GM23338 (cell line): ENCODE measurements around the gene ADGRG1. TPM values are rescaled to one million over a fixed set of nuclear protein-coding genes. Genes with fewer than 3 reads are reported as not detected.

Experiments used
- ATAC-seq: fragments of 200-7000 bp; cut with Tn5 transposase; 3 replicates; pipeline ENCODE4 v1.9.1; 2020
- DNase-seq: peaks from one replicate; pipeline ENCODE4 v3.0.0-alpha.2; 2015; ENCODE audit warnings: low spot score
- H2AFZ ChIP-seq: fragments of 200-600 bp; sonication (generic); 2 replicates; pipeline ENCODE4 v1.8.0; 2016; ENCODE audit warnings: antibody characterized with exemption, mild to moderate bottlenecking, moderate library complexity
- H3F3A ChIP-seq: fragments of 200-600 bp; sonication (generic); replicated peaks from 2 replicates; pipeline ENCODE4 v1.8.0; 2017; ENCODE audit warnings: antibody characterized with exemption, mixed run types, low read depth
- H3K27ac ChIP-seq: fragments of 200-600 bp; sonication (generic); 2 replicates; pipeline ENCODE4 v1.6.1; 2016; ENCODE audit warnings: low read depth
- H3K27me3 ChIP-seq: fragments of 200-600 bp; sonication (generic); 2 replicates; pipeline ENCODE4 v1.8.0; 2016; ENCODE audit warnings: mild to moderate bottlenecking, mixed run types, moderate library complexity; ENCODE audit not compliant: insufficient read depth
- H3K36me3 ChIP-seq: fragments of 200-600 bp; sonication (generic); 2 replicates; pipeline ENCODE4 v1.8.0; 2016; ENCODE audit warnings: mild to moderate bottlenecking; ENCODE audit not compliant: insufficient read depth
- H3K4me1 ChIP-seq: fragments of 200-600 bp; sonication (generic); 2 replicates; pipeline ENCODE4 v1.8.0; 2016; ENCODE audit warnings: mild to moderate bottlenecking, moderate library complexity; ENCODE audit not compliant: insufficient read depth
- H3K4me2 ChIP-seq: fragments of 200-600 bp; sonication (generic); 2 replicates; pipeline ENCODE4 v1.7.1; 2017; ENCODE audit warnings: mixed run types
- H3K4me3 ChIP-seq: fragments of 200-600 bp; sonication (generic); 2 replicates; pipeline ENCODE4 v1.6.1; 2016; ENCODE audit warnings: mixed run types
- H3K79me2 ChIP-seq: fragments of 200-600 bp; sonication (generic); replicated peaks from 2 replicates; pipeline ENCODE4 v1.8.0; 2017; ENCODE audit warnings: mild to moderate bottlenecking; ENCODE audit not compliant: insufficient read depth
- H3K9me2 ChIP-seq: fragments of 200-600 bp; sonication (generic); 2 replicates; pipeline ENCODE4 v1.8.0; 2017; ENCODE audit not compliant: insufficient read depth
- H4K20me1 ChIP-seq: fragments of 200-600 bp; sonication (generic); replicated peaks from 2 replicates; pipeline ENCODE4 v1.8.0; 2017; ENCODE audit warnings: mild to moderate bottlenecking; ENCODE audit not compliant: insufficient read depth
- H3K27ac Mint-ChIP-seq: 2 replicates; pipeline ENCODE4 v1.8.0; 2020; ENCODE audit warnings: inconsistent platforms, mild to moderate bottlenecking, moderate library complexity, mixed read lengths
- H3K27me3 Mint-ChIP-seq: 3 replicates; pipeline ENCODE4 v1.8.0; 2022; ENCODE audit warnings: low read depth, mild to moderate bottlenecking, moderate library complexity, mixed read lengths, inconsistent platforms; ENCODE audit not compliant: insufficient read depth, poor library complexity
- H3K36me3 Mint-ChIP-seq: 3 replicates; pipeline ENCODE4 v1.8.0; 2021; ENCODE audit warnings: low read depth, mild to moderate bottlenecking, inconsistent platforms, moderate library complexity, mixed read lengths
- H3K4me1 Mint-ChIP-seq: 3 replicates; pipeline ENCODE4 v1.8.0; 2020; ENCODE audit warnings: mild to moderate bottlenecking, inconsistent platforms, mixed read lengths
- H3K4me3 Mint-ChIP-seq: 3 replicates; pipeline ENCODE4 v1.8.0; 2021; ENCODE audit warnings: moderate library complexity, mild to moderate bottlenecking, inconsistent platforms, mixed read lengths
- H3K9me3 Mint-ChIP-seq: 3 replicates; pipeline ENCODE4 v1.8.0; 2020; ENCODE audit warnings: moderate library complexity, mild to moderate bottlenecking, inconsistent platforms, mixed read lengths
- CREB1 ChIP-seq: fragments of 250-450 bp; sonication (Bioruptor Pico); IDR thresholded peaks from 2 replicates; pipeline ENCODE4 v1.5.0; 2020; ENCODE audit warnings: low read depth, mild to moderate bottlenecking, moderate library complexity
- EZH2 ChIP-seq: fragments of 200-600 bp; sonication (generic); IDR thresholded peaks from one replicate; pipeline ENCODE4 v1.8.0; 2017; ENCODE audit warnings: antibody characterized with exemption, mild to moderate bottlenecking, low read depth; ENCODE audit not compliant: unreplicated experiment
- EZH2phosphoT487 ChIP-seq: fragments of 200-600 bp; sonication (generic); IDR thresholded peaks from one replicate; pipeline ENCODE4 v1.8.1; 2018; ENCODE audit warnings: antibody characterized with exemption; ENCODE audit not compliant: unreplicated experiment
- JUNB ChIP-seq: IDR thresholded peaks from one replicate; pipeline ENCODE4 v1.6.1; 2016; ENCODE audit warnings: antibody characterized with exemption; ENCODE audit not compliant: unreplicated experiment
- NANOG ChIP-seq: IDR thresholded peaks from 2 replicates; pipeline ENCODE4 v1.6.1; 2016; ENCODE audit warnings: antibody characterized with exemption, borderline replicate concordance
- POLR2AphosphoS5 ChIP-seq: IDR thresholded peaks from 2 replicates; pipeline ENCODE4 v1.6.1; 2016; ENCODE audit warnings: antibody characterized with exemption, low read depth
- STAT1 ChIP-seq: IDR thresholded peaks from one replicate; pipeline ENCODE4 v1.6.1; 2016; ENCODE audit warnings: antibody characterized with exemption; ENCODE audit not compliant: unreplicated experiment
- ZNF114 ChIP-seq: fragments of 250-450 bp; sonication (Bioruptor Pico); IDR thresholded peaks from 2 replicates; pipeline ENCODE4 v1.5.0; 2020; ENCODE audit warnings: mild to moderate bottlenecking, moderate library complexity
- ZNF331 ChIP-seq: fragments of 250-450 bp; sonication (Bioruptor Pico); IDR thresholded peaks from 2 replicates; pipeline ENCODE4 v1.5.0; 2020; ENCODE audit warnings: low read depth, mild to moderate bottlenecking, moderate library complexity
- polyA plus RNA-seq: library from polyadenylated mRNA; unstranded; fragments of >200 nt; fragmentation: Nextera tagmentation; extraction: Ambion mirVana; gene quantifications from 2 replicates; pipeline ENCODE4 v1.2.1, GENCODE V29; 2016
- total RNA-seq: library from RNA; depleted of rRNA; stranded (reverse); fragments of >200 nt; shearing (Covaris generic); gene quantifications from 2 replicates; pipeline ENCODE4 v1.2.3, GENCODE V29; 2014
- TF ChIP-seq, protein P1 (sequence below): IDR thresholded peaks from one replicate; pipeline ENCODE4 v1.6.1; 2018; ENCODE audit warnings: antibody characterized with exemption; ENCODE audit not compliant: unreplicated experiment
- TF ChIP-seq, protein P2 (sequence below), 2 experiments: fragments of 200-600 bp in 1 of 2; sonication (generic) in 1 of 2; conservative IDR thresholded peaks; 2 replicates each; pipeline versions ENCODE4 v1.5.1 to v1.6.1; 2016 to 2017; ENCODE audit warnings: antibody characterized with exemption in 2 of 2, low read depth in 2 of 2, mild to moderate bottlenecking in 2 of 2, moderate library complexity in 1 of 2
- TF ChIP-seq, protein P3 (sequence below): IDR thresholded peaks from 2 replicates; pipeline ENCODE4 v1.6.1; 2016; ENCODE audit warnings: antibody characterized with exemption
- TF ChIP-seq, protein P4 (sequence below): fragments of 250-450 bp; sonication (Bioruptor Pico); IDR thresholded peaks from 2 replicates; pipeline ENCODE4 v1.5.0; 2020; ENCODE audit warnings: mild to moderate bottlenecking, moderate library complexity

Gene ADGRG1
- total and polyA plus RNA-seq, 2 experiments from 2014 or later = 0.14 to 0.47 TPM

DNA sequence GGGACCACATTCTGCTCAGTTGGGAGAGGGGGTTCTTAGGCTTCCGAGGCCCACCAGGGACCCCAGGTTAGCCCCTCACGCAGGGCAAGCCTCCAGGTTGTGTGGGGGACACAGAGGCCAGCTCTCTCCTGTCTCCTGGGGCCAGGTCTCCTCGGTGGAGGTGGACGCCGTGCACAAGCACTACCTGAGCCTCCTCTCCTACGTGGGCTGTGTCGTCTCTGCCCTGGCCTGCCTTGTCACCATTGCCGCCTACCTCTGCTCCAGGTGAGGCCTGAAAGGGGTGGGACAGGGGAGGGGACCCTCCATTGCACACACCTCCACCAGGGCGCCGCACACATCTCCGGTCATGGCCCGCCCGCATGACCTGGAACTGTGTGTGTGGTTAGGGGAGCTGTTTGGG, 28.8 kb downstream of the ADGRG1 start:
- H3K27me3 Mint-ChIP-seq = peaks cover 6% of the 10 kb centered on the region
- no peaks in the 10 kb centered on the region for H3K36me3 ChIP-seq
- H3K4me1 Mint-ChIP-seq = no peaks in the 10 kb centered on the region
- H3K79me2 ChIP-seq = no peaks in the 10 kb centered on the region
- no peak overlapping the region for H2AFZ ChIP-seq
- ATAC-seq (no peak), DNase-seq (no peak)
- no peak for TF ChIP-seq EZH2
- TF ChIP-seq, protein P1, sequence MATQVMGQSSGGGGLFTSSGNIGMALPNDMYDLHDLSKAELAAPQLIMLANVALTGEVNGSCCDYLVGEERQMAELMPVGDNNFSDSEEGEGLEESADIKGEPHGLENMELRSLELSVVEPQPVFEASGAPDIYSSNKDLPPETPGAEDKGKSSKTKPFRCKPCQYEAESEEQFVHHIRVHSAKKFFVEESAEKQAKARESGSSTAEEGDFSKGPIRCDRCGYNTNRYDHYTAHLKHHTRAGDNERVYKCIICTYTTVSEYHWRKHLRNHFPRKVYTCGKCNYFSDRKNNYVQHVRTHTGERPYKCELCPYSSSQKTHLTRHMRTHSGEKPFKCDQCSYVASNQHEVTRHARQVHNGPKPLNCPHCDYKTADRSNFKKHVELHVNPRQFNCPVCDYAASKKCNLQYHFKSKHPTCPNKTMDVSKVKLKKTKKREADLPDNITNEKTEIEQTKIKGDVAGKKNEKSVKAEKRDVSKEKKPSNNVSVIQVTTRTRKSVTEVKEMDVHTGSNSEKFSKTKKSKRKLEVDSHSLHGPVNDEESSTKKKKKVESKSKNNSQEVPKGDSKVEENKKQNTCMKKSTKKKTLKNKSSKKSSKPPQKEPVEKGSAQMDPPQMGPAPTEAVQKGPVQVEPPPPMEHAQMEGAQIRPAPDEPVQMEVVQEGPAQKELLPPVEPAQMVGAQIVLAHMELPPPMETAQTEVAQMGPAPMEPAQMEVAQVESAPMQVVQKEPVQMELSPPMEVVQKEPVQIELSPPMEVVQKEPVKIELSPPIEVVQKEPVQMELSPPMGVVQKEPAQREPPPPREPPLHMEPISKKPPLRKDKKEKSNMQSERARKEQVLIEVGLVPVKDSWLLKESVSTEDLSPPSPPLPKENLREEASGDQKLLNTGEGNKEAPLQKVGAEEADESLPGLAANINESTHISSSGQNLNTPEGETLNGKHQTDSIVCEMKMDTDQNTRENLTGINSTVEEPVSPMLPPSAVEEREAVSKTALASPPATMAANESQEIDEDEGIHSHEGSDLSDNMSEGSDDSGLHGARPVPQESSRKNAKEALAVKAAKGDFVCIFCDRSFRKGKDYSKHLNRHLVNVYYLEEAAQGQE = no peak
- TF ChIP-seq, protein P2, sequence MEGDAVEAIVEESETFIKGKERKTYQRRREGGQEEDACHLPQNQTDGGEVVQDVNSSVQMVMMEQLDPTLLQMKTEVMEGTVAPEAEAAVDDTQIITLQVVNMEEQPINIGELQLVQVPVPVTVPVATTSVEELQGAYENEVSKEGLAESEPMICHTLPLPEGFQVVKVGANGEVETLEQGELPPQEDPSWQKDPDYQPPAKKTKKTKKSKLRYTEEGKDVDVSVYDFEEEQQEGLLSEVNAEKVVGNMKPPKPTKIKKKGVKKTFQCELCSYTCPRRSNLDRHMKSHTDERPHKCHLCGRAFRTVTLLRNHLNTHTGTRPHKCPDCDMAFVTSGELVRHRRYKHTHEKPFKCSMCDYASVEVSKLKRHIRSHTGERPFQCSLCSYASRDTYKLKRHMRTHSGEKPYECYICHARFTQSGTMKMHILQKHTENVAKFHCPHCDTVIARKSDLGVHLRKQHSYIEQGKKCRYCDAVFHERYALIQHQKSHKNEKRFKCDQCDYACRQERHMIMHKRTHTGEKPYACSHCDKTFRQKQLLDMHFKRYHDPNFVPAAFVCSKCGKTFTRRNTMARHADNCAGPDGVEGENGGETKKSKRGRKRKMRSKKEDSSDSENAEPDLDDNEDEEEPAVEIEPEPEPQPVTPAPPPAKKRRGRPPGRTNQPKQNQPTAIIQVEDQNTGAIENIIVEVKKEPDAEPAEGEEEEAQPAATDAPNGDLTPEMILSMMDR (conservative IDR thresholded peaks at IDR 0.05; ENCODE audit: low read depth in 2 of 2) = no peak
- TF ChIP-seq NANOG = no peak
- TF ChIP-seq ZNF331 = no peak
- no peak for TF ChIP-seq POLR2AphosphoS5
- TF ChIP-seq, protein P3, sequence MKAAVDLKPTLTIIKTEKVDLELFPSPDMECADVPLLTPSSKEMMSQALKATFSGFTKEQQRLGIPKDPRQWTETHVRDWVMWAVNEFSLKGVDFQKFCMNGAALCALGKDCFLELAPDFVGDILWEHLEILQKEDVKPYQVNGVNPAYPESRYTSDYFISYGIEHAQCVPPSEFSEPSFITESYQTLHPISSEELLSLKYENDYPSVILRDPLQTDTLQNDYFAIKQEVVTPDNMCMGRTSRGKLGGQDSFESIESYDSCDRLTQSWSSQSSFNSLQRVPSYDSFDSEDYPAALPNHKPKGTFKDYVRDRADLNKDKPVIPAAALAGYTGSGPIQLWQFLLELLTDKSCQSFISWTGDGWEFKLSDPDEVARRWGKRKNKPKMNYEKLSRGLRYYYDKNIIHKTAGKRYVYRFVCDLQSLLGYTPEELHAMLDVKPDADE = no peak
- no peak for TF ChIP-seq EZH2phosphoT487
- TF ChIP-seq CREB1 (CRISPR knock-in tag) = no peak
- TF ChIP-seq ZNF114 (CRISPR knock-in tag) = no peak
- no peak for TF ChIP-seq JUNB
- no peak for TF ChIP-seq STAT1
- TF ChIP-seq, protein P4, sequence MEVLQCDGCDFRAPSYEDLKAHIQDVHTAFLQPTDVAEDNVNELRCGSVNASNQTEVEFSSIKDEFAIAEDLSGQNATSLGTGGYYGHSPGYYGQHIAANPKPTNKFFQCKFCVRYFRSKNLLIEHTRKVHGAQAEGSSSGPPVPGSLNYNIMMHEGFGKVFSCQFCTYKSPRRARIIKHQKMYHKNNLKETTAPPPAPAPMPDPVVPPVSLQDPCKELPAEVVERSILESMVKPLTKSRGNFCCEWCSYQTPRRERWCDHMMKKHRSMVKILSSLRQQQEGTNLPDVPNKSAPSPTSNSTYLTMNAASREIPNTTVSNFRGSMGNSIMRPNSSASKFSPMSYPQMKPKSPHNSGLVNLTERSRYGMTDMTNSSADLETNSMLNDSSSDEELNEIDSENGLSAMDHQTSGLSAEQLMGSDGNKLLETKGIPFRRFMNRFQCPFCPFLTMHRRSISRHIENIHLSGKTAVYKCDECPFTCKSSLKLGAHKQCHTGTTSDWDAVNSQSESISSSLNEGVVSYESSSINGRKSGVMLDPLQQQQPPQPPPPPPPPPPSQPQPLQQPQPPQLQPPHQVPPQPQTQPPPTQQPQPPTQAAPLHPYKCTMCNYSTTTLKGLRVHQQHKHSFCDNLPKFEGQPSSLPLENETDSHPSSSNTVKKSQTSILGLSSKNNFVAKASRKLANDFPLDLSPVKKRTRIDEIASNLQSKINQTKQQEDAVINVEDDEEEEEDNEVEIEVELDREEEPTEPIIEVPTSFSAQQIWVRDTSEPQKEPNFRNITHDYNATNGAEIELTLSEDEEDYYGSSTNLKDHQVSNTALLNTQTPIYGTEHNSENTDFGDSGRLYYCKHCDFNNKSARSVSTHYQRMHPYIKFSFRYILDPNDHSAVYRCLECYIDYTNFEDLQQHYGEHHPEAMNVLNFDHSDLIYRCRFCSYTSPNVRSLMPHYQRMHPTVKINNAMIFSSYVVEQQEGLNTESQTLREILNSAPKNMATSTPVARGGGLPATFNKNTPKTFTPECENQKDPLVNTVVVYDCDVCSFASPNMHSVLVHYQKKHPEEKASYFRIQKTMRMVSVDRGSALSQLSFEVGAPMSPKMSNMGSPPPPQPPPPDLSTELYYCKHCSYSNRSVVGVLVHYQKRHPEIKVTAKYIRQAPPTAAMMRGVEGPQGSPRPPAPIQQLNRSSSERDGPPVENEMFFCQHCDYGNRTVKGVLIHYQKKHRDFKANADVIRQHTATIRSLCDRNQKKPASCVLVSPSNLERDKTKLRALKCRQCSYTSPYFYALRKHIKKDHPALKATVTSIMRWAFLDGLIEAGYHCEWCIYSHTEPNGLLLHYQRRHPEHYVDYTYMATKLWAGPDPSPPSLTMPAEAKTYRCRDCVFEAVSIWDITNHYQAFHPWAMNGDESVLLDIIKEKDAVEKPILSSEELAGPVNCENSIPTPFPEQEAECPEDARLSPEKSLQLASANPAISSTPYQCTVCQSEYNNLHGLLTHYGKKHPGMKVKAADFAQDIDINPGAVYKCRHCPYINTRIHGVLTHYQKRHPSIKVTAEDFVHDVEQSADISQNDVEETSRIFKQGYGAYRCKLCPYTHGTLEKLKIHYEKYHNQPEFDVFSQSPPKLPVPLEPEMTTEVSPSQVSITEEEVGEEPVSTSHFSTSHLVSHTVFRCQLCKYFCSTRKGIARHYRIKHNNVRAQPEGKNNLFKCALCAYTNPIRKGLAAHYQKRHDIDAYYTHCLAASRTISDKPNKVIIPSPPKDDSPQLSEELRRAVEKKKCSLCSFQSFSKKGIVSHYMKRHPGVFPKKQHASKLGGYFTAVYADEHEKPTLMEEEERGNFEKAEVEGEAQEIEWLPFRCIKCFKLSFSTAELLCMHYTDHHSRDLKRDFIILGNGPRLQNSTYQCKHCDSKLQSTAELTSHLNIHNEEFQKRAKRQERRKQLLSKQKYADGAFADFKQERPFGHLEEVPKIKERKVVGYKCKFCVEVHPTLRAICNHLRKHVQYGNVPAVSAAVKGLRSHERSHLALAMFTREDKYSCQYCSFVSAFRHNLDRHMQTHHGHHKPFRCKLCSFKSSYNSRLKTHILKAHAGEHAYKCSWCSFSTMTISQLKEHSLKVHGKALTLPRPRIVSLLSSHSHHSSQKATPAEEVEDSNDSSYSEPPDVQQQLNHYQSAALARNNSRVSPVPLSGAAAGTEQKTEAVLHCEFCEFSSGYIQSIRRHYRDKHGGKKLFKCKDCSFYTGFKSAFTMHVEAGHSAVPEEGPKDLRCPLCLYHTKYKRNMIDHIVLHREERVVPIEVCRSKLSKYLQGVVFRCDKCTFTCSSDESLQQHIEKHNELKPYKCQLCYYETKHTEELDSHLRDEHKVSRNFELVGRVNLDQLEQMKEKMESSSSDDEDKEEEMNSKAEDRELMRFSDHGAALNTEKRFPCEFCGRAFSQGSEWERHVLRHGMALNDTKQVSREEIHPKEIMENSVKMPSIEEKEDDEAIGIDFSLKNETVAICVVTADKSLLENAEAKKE (CRISPR knock-in tag) = no peak
- no peak overlapping the region for H3K27ac ChIP-seq
- H3K9me3 Mint-ChIP-seq = no peaks in the 10 kb centered on the region
- no peak overlapping the region for H3K4me3 Mint-ChIP-seq
- H3K27ac Mint-ChIP-seq = no peak overlapping the region
- no peaks in the 10 kb centered on the region for H3K27me3 ChIP-seq
- H3K4me2 ChIP-seq = no peak overlapping the region
- H3K9me2 ChIP-seq = no peaks in the 10 kb centered on the region
- no peaks in the 10 kb centered on the region for H3K36me3 Mint-ChIP-seq
- no peak overlapping the region for H3K4me3 ChIP-seq
- H3K4me1 ChIP-seq = no peaks in the 10 kb centered on the region
- H4K20me1 ChIP-seq = no peaks in the 10 kb centered on the region
- H3F3A ChIP-seq = no peaks in the 10 kb centered on the region
